HG03280 (cell line): ENCODE data around the gene MAEA.
"Not testable (repeated sequence)": the region's sequence is repeated elsewhere in the genome, so short reads cannot be mapped to it uniquely, and the experiment has no call there.

Experiments
- ATAC-seq: cut with Tn5 transposase; IDR thresholded peaks from one replicate; pipeline ENCODE4 v1.9.1; 2021; ENCODE audit warnings: mild to moderate bottlenecking, moderate library complexity; ENCODE audit not compliant: unreplicated experiment

MAEA gene

DNA sequence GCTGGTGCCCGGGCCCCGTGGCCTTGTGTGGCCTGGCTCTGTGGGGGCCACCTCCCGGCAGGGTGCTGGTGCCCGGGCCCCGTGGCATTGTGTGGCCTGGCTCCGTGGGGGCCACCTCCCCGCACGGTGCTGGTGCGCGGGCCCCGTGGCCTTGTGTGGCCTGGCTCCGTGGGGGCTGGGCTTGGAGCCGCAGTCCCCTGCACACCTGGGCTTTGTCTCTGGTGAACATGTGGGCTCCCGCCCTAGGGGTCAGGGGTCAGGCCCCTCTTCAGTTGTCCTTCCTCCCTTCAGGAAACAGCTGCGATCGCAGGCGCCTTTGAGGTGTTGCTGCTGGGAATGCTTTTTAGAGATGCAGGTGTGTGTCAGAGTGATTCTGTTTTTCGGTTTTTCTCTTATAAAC lies 74.5 kb downstream of the MAEA start:
- ATAC-seq, result no peak

DNA sequence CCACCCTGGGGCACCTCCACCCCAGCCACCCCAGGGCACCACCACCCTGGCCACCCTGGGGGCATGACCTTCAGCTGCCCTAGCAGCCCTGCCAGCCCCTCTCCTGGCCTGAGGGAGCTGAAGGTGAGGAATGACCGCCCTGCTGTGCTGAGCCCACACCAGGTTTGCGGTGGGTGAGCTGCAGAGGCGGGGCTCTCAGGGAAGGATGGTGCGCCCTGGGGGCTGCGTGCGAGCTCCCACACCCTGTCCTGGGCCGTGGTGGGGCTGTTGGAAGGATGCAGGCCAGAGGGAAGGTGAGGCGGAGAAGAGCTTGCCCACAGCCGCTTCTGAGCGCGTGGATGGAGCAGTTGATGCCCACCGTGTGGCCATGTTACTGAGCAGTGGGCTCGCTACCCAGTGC lies 75.1 kb downstream of the MAEA start:
- ATAC-seq, result no peak

DNA sequence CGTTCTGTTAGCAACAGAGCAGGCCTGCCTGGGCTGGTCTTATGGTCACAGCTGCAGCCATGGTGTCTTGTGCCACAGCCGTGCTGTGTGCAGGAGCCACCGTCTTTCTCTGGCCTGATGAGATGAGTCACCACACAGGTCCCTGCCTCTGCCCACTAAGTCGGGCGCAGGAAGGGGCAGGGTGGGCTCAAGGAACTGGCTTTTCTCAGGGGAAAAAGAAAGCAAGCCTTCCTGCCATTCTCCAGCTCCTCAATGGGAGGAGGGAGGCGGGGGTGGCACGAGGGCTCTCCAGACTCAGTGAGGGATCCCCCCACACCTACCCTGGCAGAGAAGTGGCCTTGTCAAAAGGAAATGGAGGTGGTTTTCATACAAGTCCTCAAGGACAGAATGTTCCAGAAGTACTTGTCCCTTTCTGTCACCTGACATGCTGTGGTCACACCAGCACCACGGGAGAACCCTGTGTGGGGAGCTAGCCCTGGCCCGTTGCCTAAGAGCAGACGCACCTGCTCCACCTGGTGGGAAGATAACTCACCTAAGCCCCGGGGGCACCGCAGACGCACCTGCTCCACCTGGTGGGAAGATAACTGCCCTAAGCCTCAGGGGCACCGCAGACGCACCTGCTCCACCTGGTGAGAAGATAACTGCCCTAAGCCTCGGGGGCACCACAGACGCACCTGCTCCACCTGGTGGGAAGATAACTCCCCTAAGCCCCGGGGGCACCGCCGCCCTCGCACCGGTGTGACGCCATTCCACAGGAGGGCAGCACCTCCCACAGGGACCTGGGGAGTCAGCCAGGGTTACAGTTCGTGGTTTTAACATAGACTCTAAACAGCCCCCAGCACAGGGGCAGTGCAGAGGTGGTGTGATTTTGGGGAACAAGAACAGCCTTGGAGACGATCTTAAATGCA lies 75.8 kb downstream of the MAEA start:
- no peak for ATAC-seq

DNA sequence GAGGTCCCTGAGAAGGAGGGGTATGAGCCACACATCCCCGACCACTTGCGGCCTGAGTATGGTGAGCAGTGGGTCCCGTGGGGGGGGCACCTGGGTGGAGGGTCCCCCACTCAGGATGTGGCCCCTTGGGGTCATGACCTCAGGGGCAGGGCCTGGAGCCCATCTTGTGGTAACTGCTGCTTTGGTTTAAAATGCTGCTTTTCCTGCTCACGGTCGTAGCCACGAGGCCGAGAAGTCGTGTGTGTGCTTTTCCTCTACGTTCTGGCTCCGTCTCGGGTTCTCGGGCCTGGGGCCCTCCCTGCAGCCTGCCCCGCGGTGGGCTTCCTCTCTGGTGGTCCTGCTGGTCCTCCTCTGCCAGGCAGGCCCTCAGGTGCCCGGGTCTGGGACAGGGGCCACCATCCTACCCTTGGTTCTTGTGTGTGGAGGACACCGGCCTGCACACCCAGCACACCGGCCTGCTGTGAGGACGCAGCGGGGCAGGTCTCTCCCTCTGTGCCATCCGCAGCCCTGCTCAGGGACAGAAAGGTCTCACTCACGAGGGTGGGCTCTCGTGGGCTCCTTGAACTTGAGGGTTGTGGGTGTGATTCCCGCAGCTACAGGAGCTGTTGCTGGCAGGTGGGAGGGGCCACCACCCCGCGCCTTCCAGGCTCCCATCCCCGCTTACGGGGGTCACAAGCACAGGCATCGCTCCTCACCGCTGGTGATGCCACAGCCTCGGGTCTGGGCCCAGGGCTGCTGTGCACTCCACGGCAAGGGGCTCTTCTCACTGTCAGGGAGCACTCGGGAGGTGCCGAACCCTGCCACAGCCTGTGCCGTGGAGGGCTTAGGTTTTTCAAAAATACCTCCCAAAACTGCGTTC lies 76.9 kb downstream of the MAEA start:
- ATAC-seq, result no peak

DNA sequence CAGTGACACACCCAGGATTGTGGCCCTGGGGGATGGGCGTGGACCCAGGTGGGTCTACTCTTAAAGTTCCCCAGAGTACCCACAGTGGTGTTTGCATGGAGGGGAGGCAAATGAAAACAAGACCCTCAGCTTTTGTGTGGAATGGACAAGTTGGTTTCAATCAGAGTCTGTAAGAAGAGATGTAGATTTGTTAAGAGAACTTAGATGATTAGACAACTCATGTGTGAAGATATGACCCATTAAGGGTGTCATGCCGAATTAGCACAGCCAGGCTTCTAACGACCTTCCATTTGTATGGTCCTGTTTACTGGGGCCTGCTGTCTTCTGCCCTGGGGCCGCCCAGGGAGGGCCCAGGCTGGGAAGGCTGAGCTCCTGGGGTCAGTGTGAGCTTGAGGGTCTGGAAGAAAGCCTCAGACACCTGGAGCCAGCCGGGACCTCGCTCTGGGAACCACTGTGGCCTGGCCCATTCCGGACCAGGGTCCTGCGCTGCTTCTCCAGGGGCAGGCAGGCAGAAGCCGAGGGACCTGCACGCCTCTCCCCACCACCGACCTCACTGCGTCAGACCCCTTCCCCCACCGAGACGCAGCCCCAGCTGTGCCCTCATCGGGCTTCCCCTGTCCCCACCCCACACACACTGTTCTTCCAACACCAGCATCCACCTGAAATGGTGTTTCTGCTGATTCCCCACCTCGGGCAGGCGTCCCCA lies 77.7 kb downstream of the MAEA start:
- ATAC-seq, result no peak

DNA sequence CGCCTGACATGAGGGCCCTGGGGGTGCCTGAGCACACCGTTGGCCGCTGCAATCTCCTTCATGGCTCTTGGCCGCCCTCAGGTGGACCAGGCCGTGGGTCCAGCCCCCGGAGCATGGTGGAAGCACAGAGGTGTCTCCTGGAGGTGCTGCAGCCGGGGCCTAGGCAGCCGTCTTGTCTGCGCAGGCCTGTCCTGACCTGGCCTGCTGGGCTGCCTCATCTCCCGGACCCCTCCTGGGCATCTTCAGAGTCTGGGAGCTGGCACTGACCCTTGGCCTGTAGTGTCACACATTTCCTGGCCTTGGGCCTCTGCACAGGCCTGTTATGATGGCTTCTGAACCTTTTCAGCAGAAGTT lies 78.2 kb downstream of the MAEA start:
- no peak for ATAC-seq

DNA sequence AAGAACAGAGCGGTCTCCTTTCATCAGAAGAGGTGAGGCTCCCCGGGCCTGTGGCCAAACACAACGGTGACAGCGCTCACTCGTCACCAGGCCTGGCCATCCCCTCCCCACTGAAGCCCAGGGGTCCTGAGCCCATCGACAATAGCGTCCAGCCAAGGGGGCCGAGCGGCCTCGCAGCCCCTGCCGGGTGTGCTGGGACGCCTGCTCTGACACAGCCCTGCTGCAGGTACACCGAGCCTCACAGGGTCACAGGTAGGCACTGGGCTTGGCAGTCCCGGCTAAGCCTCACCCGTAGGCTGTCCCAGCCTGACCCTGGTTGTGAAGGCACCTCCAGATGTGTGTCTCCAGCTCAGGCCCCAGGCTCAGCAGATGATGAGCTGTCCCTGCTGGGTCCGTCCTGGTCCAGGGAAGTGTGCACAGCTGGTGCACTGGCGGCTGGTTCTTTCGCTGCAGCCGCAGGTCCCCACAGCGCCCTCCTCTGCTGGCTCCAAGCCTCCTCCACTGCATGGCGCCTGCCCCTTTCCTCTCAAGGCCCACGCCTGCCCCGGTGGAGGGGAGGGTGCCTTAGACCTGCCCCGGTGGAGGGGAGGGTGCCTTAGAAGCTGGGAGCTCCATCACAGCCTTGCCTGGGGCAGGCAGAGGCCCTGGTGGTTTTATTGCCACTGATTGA lies 78.9 kb downstream of the MAEA start:
- ATAC-seq, result no peak

DNA sequence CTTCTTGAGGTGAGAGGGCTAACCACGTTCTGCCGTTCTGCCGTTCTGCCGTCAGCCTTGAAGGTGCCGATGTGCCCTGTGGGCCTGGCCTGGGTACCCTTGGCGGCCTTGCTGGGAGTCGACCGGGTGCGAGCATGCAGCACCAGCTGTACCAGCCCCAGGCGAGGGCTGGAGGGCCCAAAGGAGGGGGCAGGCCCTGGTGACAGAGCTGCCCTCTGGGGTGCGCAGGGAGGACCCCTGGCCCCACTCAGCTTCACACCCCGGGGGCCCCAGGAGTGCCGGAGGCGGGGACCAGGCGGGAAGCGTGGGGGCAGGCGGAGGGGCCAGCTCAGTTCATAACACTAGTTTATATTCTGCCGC lies 79.4 kb downstream of the MAEA start:
- no peak for ATAC-seq

DNA sequence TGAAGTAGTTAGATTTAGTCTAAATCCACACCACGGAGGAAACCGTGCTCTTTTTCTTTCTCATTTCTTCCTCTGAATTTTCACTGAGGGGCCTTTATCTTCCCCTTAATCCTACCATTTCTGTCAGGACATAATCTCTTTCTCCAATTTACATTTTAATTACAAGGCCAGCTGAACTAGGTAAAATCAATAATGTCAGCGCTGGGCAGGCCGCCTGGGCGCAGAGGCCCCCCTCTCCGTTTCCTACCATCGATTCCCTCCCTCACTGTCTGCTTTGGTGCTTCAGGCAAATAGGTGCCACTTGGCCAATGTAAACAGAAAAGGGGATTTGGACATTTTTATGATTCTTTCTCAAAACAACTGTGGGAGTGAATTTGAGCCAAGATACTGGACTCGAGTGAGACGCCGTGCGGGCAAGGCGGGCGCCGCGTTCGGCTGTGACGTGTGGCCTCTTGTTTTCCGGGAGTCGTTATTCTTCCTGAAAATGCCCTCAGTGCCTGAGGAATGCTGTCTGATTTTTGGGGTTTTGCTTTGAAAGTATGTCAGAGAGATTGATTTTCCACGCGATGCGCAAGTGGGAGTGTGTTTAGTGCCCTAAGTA lies 79.9 kb downstream of the MAEA start:
- no peak for ATAC-seq

DNA sequence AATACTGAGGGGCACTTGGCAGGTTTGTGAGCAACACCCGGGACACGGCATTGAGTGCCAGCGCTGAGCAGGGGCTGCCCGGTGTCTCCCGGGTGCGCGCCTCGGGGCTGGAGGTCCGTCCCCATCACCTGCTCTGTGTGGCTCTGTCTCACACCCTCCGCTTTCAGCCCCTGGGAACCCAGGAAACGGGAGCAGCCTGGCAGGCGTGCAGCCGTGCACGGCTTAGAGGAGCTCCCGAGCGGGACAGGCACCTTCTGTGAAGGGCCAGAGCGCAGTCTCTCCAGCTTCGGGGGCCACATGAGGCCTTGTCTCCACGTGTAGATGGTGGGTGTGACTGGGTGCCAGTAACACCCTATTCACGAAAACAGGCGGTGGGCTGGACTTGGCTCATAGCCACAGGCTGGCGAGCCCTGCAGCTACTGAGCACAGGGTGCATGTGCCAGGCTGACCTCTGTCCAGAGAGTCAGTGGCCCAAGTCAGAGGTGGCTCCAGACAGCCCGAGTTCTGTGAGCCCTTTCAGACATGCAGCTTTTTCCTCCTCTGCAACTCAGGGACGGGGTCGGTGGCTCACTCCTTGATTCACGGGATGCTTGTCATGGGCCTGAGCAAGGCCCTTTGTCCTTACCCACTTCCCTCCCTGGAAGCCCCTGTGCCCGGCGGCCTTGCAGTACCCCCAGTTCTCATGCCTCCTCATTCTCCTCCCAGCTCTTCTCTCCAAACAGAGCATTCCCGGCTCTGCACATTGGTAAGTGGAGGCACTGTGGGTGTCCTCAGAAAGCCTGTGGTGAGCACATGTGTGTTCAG lies 80.8 kb downstream of the MAEA start:
- no peak for ATAC-seq

DNA sequence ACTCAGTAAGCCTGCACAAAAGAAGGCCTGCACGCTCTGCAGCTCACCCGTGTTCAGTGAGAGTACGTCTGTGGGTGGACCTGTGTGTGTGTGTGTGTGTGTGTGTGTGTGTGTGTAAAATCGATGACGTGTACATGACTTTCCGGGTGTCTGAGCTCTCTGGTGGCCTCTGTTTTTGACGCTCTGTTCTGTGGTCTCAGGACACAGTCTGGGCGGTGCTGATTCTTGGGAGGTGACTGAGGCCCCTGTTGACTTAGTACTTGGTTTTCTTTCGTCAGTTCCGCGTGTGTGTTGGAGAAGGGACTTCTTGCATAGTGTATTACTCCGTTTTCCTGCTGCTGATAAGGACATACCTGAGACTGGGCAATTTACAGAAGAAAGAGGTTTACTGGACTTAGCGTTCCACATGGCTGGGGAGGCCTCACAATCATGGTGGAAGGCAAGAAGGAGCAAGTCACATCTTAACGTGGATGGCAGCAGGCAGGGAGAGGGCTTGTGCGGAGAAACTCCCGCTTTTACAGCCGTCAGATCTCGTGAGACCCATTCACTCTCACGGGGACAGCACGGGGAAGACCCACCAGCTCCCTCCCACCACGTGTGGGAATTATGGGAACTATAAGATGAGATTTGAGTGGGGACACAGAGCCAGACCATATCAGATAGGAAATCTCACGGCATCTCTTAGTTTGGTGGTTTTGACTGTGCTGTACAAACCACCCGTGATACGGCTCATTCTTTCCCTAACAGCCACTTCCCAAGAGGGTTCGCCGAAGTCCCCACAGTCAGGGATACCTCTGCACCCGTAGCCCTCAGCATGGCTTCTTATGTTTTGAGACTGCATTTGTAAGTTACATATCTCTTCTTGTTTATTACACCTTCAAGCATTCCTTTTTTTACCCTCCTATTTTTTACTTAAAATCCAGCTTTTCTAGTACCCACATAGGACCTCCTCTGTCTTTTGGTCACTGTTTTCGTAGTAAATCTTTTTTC lies 81.8 kb downstream of the MAEA start:
- no peak for ATAC-seq

DNA sequence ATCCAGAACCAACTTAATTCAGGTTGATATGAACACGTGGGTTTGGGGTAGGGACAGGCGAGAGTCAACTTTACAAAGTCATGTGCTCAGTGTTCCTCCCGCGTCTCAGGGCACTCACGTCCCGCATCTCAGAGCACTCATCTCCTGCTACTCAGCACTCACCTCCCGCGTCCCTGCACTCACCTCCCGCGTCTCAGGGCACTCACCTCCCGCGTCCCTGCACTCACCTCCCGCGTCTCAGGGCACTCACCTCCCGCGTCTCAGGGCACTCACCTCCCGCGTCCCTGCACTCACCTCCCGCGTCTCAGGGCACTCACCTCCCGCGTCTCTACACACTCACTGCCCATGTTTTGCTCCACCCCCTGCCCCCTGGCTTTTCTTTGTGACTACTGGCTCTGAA lies 82.9 kb downstream of the MAEA start:
- not testable (repeated sequence) for ATAC-seq

DNA sequence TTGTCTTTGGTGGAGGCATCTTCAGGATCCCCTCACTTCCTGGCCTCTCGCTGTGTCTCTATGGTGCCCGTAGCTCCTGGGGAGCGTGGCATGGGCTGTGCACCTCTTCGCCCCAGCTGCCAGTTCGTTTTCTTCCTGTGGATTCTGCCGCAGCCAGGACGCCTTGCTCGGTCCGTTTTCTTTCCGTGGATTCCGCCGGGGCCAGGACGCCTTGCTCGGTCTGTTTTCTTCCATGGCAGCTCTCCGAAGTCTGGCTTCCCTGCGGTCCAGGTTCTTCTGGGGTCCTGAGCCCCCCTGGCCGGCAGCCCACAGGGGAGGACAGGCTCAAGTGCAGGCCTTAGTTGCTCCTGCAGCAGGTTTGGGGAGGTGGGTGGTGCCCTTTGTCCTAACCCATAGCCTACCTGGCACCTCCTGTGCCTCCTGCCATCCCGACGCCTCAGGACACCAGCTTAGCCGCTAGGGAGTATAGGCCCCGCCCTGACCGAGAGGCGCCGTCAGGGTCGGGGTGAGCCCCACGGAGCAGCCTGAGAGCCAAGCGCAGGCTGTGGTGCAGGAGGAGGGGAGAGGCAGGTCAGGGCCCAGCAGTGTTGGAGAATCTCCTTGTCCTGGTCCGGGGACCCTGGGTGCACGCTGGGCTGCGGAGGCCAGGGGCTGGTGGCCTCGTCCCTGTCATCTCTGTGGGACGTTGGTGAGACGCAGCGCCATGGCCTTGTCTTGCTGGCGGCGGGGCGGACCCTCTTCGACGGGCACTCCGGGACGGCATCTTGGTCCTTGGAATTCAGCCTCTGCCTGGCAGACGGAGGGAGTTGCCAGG lies 84.4 kb downstream of the MAEA start:
- ATAC-seq, result no peak

DNA sequence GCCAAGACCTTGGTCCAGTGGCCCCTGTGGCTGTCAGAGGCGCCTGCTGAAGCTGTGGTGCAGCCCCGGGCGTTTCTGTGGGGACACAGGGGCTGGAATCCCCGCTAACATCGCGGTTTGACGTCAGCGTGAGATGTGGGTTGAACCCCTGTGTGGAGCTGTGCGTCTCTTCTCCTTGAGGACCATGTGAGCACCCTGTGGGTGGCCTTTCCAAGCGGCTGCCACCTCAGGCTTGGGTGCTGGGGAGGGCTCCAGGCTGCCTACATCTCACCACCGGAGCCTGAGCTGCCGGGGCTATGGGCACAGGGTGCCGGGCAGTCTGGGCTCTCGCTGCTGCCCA lies 85.0 kb downstream of the MAEA start:
- no peak for ATAC-seq

DNA sequence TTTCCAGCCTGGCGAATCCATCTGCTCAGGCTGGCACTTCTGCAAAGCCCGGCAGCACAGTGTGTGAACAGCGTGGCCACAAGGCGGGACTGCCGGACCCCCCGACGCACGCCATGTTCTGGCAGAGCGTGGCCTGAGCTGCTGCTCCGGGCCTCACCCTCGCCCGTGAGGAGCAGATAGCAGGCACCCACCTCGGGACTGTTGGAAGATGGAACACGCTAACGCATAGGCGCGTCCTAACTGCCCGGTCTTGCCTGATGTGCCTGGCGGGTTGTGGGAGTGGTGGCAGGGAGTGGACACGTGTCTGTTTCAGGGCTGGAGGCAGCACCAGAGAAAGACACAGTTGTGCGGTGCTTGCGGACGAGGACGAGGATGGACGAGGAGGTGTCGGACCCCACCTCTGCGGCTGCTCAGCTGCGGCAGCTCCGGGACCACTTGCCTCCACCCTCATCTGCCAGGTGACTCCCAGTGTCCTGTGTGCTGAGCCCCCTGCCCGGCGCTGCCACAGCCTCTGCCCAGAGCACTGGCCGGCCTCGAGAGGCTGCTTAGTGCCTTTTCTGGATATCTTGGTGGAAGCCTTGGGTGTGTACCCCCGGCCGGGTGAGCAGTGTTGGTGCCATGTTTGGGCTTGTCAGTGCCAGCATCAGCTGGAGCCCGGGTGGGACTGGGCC lies 85.5 kb downstream of the MAEA start:
- no peak for ATAC-seq

DNA sequence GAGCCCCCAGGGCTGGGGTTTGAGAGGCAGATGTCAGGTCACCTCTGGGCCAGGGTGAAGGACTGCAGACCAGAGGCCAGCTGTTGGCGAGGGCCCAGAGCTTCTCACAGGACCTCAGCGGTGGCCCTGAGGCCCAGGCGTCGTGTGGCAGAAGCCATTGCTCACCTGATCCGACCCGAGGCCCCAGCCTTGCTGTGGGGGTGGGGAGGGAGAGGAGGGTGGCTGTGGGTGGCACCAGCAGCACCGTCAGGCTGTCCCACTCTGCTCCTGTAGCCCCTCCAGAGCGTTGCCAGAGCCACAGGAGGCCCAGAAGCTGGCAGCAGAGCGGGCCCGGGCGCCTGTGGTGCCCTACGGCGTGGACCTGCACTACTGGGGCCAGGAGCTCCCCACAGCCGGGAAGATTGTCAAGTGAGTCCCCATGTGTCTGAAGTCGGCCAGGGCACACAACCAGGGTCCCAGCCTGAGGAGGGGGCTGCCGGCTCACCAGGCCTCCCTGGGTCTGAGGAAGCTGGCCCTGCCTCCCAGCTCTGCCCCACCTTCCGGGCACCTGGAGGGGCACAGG lies 86.2 kb downstream of the MAEA start:
- ATAC-seq, result no peak

DNA sequence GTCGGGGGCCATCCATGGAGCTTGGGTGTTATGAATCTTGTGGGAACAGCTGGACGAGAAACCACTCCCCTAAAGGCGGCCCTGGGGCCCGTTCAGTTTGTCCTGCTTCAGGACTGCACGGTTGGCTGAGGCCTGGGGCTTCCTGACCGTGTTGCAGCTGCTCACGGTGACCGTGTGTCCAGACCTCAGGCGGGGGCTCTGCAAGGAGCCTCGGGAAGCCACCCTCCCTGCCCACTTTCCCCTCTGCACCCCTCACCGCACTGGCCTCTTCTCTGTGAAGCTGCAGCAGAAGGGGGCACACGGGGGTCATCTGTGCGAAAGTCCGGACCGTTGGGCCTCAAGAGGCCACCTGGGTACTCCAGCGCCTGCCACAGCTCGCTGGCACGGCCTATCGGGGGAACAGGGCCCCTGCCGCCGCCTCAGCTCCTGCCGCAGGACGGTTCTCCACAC lies 86.7 kb downstream of the MAEA start:
- ATAC-seq, result no peak
